Measurements from ENCODE around the gene SRSF5.
"Not testable (repeated sequence)": the region's sequence is repeated elsewhere in the genome, so short reads cannot be mapped to it uniquely, and the experiment has no call there.

Gene SRSF5

DNA sequence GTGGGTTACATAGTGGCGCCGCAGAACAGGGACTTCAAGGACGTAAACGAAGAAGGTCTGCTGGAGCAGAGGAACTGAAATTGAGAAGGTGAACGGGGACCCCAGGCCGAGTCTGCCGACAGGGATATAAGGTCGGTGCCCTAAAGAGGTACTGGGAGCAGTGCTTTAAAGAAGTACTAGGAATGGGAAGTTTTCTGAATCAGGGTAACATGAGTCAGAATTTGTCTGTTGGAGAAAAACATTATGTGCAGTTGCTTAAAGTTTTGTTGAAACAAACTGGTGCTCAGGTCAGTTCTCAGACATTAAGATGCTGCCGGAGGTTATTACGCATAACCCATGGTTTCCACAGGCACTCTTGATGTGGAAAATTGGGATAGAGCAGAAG lies 44.9 kb downstream of the SRSF5 start:
- no peak for DNase-seq (ENCODE audit: low read depth)
- TF ChIP-seq, protein P1, sequence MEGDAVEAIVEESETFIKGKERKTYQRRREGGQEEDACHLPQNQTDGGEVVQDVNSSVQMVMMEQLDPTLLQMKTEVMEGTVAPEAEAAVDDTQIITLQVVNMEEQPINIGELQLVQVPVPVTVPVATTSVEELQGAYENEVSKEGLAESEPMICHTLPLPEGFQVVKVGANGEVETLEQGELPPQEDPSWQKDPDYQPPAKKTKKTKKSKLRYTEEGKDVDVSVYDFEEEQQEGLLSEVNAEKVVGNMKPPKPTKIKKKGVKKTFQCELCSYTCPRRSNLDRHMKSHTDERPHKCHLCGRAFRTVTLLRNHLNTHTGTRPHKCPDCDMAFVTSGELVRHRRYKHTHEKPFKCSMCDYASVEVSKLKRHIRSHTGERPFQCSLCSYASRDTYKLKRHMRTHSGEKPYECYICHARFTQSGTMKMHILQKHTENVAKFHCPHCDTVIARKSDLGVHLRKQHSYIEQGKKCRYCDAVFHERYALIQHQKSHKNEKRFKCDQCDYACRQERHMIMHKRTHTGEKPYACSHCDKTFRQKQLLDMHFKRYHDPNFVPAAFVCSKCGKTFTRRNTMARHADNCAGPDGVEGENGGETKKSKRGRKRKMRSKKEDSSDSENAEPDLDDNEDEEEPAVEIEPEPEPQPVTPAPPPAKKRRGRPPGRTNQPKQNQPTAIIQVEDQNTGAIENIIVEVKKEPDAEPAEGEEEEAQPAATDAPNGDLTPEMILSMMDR (conservative IDR thresholded peaks at IDR 0.05; ENCODE audit: control insufficient read depth, insufficient read depth, low read depth, low read length): no peak
- no peak overlapping the region for H3K4me3 ChIP-seq (ENCODE audit: control insufficient read depth, low read depth, low read length)

DNA sequence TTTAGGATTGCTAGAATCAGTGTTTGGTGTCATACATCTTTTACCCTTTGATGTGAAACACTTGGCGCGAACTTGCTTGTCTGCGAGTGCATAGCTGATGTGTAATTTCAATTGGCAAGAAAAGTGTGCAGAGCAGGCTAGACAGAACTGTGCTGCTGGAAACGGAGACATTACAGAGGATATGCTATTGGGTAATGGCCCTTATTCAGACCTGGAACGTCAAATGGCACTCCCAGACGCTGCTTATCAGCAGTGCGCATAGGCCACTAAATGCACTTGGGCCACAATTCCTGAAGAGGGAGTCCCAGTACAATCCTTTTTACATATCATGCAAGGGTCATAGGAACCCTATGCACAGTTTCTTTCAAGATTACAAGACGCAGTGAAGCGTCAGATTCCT lies 45.8 kb downstream of the SRSF5 start:
- DNase-seq (ENCODE audit: low read depth): no peak
- TF ChIP-seq, protein P1 (conservative IDR thresholded peaks at IDR 0.05; ENCODE audit: control insufficient read depth, insufficient read depth, low read depth, low read length): no peak

DNA sequence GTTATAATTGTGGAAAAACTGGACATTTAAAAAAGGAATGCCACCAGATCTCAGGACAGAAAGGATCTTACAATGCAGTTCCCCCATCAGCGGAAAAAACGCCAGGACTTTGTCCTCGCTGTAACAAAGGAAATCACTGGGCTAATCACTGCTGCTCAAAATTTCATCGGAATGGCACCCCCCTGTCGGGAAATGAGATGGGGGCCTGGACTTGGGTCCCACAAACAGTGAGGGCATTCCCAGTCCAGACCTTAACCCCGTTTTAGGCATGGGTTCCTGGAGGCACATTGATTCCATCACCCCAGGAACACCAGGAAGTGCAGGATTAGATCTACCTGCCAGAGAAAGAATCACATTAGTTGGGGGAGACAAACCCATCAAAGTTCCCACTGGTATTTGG lies 46.4 kb downstream of the SRSF5 start:
- not testable (repeated sequence) for H3K4me3 ChIP-seq (ENCODE audit: control insufficient read depth, low read depth, low read length); DNase-seq (ENCODE audit: low read depth)

More for the DNA sequence above, 45.8 kb downstream of the SRSF5 start:
- no peak overlapping the region for H3K4me3 ChIP-seq (ENCODE audit: control insufficient read depth, low read depth, low read length)

DNA sequence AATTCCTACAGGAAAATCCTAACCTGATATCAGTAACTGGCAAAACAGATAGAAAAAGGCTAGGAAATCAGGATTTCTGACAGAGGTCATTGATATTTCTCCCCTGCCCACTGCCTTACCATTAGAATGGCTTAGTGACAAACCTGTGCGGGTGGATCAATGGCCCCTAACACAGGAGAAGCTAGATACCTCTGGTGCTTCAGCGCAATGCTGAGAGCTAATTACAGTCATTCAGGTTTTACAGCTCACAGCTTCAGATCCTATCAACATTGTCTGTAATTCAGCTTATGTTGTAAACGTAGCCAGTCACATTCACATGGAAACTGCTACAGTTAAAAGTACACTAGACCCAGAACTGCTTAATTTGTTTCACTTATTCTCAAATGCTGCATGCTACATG lies 47.5 kb downstream of the SRSF5 start:
- no peak for DNase-seq (ENCODE audit: low read depth)
- TF ChIP-seq, protein P1 (conservative IDR thresholded peaks at IDR 0.05; ENCODE audit: control insufficient read depth, insufficient read depth, low read depth, low read length): no peak
- H3K4me3 ChIP-seq (ENCODE audit: control insufficient read depth, low read depth, low read length): no peak overlapping the region

DNA sequence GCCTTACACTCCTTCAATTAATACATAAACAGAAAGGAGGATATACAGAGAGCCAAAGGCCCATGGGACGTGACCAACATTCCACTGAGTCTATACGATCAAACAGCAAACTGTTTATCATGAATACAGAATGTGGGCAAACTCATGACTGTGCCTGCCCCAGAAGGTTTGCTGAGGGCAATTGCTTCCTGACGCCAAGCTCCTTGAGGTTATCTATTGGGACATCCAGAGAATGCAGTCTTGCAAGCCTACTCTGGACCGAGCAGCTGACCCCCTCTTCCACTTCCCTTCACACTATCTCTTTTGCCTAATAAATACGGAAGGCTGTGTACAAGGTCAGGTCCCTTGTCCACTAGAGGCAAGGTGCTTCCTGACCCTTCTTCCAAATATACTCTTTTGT lies 48.6 kb downstream of the SRSF5 start:
- TF ChIP-seq, protein P1 (conservative IDR thresholded peaks at IDR 0.05; ENCODE audit: control insufficient read depth, insufficient read depth, low read depth, low read length): no peak
- no peak overlapping the region for H3K4me3 ChIP-seq (ENCODE audit: control insufficient read depth, low read depth, low read length)
- no peak for DNase-seq (ENCODE audit: low read depth)

DNA sequence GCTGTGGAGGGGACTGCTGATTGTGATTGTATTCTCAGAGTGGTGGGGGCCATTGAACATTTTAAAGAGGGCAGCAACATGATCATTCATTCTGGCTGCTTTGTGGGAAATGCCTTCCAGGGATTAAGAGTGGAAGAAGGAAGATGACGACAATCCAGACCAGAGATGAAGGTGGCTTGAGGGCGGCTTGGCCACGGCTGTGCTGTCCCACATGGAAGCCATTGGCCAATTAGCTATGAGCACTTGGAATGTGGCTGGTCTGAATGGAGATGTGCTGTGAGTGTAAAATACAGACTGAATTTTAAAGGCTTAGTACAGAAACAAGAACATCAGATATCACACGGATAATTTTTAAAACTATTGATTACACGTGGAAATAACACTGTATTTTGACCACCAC lies 49.3 kb downstream of the SRSF5 start:
- no peak overlapping the region for H3K4me3 ChIP-seq (ENCODE audit: control insufficient read depth, low read depth, low read length)
- DNase-seq (ENCODE audit: low read depth): no peak
- TF ChIP-seq, protein P1 (conservative IDR thresholded peaks at IDR 0.05; ENCODE audit: control insufficient read depth, insufficient read depth, low read depth, low read length): no peak

DNA sequence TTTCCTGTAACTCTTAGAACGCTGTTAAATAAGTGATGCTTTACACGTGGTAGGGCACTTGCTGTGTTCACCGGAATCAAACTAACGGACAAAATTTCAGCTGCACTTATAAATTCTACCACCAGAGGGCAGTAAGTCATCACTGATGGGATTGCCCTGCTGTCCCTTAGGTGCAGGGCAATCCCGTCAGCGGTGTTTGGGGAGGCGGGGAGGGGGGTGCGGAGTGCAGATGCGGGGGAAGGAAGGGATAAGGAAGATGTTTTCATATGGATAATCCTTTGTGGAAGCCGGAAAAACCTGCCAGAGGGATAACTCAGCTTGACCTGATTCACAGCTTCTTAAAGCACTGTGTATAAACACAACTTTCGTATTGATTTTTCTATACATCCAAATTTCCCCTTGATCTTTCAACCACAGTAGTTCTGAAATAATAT lies 51.8 kb downstream of the SRSF5 start:
- DNase-seq (ENCODE audit: low read depth): peak; percentile 64
- H3K4me3 ChIP-seq (ENCODE audit: control insufficient read depth, low read depth, low read length): no peak overlapping the region
- TF ChIP-seq, protein P1 (conservative IDR thresholded peaks at IDR 0.05; ENCODE audit: control insufficient read depth, insufficient read depth, low read depth, low read length): peak; percentile 80
